Stromal cell of bone marrow (primary cell): ENCODE data around the gene BCDIN3D.

ENCODE experiments used
- DNase-seq: peaks from one replicate; pipeline ENCODE4 v3.0.0-alpha.2; 2012; ENCODE audit warnings: low read depth

The BCDIN3D gene

DNA sequence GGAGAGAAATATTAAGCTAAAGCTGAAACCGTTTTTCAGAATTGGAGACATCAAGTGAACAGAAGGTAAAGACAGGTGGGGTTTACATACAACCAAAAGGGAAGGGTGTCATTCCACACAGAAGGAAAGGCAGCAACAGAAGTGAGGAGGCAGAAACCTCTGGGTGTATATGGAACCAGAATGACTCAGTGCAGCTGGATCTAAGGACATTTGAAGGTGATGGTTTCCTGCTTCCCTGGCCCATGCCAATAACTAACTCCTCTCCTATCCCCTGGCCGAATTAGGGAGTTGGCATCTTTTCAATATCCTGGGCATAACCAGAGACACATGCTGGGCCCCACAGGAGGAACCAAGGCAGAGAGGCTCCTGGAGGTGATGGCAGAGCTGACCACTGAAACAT is 23.1 kb downstream of the BCDIN3D start:
- no peak for DNase-seq

DNA sequence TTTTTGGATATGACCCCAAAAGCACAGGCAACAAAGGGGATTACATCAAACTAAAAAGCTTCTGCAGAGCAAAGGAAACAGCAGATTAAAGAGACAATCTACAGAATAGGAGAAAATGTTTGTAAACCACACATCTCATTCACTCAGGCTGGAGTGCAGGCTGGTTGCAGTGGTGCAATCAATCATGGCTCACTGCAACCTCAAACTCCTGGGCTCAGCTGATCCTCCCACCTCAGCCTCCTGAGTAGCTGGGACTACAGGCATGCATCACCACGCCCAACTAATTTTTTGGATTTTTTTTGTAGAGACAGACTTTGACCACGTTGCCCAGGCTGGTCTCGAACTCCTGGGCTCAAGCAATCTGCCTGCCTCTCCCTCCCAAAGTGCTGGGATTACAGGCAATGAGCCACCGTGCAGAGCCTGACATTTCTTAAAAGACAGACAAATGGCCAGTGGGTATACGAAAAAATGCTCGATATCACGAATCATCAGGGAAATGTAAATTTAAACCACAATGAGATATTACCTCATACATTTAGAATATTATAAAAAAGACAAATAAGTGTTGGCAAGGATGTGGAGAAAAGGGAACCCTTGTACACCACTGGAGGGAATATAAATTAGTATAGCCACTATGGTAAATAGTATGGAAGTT is 24.5 kb downstream of the BCDIN3D start:
- no peak for DNase-seq

DNA sequence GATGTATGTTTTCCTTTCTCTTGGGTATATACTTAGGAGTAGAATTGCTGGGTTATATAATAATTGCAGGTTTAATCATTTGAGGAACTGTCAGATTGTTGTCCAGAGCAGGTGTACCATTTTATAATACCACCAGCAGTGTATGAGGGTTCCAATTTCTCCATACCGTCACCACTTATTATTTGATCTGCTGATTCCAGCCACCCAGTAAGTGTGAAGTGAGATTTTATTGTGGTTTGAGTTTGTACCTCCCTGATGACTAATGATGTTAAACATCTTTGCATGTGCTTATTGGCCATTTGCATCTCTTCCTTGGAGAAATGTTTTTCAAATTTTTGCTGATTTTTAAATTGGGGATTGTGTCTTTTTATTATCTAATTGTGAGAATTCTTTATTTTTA is 29.8 kb downstream of the BCDIN3D start:
- DNase-seq: no peak

DNA sequence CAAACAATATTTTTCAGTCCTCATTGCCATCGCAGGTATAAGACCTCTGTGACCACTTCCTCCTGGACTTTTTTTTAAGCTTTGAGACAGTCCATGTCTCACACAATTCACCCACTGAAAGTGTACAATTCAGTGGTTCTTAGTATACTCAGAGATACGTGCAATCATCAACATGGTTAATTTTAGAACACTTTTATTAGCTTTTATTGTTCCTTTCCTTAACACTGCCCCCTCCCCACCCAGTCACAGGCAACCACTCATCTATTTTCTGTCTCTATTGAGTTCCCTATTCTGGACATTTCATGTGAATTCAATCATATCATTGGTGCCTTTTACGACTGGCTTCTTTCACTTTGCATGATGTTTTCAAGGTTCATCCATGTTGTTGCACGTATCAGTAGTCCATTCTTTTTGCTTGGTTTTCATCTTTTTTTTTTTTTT is 30.9 kb downstream of the BCDIN3D start:
- no peak for DNase-seq

DNA sequence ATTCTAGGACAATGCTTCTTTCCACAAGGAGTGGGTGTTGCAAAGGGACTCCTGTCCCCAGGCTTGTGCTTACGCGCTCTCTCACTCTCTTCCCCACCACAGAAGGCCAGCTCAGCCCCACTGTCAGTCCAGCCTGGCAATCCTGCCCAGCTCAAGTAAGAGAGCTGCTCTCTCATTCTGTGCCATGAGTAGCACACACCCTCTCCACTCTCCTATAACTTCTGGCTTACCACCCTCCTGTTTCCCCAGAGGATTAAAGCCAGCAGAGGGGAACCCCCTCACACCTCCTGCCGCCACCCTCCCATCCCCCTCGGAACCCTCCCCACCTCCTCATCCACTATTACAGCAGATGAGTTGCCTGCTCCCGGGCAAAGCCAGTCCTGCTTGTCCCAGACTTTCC is 31.8 kb downstream of the BCDIN3D start:
- DNase-seq: no peak

DNA sequence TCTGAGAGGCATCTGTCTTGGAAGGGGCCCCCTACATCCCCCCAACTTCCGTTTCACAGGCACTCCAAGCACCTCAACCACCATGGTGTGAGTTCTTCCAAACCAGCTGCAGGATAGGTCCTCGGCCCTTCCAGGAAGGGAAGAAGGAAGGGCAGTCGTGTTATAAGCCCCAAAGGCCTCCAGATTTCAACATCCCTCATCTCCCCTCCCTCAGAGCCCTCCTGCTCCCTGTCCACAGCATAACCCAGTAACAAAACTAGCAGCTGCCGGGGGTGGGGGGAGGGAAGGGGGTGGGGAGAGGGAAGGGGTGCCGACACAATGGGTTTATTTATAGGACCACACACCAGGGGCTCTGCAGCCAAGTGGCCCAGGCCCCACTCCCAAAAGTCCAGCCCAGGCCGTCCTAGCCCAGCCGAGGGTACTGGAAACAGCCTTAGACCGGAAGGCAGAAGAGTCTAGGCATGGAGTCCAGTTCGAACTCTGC is 33.0 kb downstream of the BCDIN3D start:
- DNase-seq: no peak

DNA sequence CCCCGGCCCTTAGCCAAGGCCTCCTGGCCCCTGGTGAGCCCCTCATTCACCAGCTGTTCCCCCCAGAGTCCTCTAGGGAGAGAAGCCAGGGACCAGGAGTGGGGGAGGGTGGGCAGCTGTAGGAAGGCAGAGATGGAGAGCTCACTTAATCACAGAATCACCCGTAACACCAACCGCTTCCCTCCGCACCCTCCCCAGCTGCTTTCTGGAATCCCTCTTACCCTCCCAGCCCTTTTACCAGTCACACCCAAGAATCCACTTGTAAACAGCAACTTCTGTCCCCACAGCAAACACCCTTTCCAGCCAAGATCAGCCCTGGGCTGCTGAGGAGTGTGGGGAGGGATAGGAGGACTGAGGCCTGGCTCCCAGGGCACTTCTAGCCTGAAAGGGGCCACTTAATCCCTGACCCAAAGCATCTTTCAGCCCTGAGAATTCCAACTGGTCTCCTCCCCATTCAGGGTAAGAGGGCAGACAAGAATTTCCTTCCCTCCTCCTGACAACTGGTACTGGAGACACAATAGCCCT is 33.5 kb downstream of the BCDIN3D start:
- no peak for DNase-seq

DNA sequence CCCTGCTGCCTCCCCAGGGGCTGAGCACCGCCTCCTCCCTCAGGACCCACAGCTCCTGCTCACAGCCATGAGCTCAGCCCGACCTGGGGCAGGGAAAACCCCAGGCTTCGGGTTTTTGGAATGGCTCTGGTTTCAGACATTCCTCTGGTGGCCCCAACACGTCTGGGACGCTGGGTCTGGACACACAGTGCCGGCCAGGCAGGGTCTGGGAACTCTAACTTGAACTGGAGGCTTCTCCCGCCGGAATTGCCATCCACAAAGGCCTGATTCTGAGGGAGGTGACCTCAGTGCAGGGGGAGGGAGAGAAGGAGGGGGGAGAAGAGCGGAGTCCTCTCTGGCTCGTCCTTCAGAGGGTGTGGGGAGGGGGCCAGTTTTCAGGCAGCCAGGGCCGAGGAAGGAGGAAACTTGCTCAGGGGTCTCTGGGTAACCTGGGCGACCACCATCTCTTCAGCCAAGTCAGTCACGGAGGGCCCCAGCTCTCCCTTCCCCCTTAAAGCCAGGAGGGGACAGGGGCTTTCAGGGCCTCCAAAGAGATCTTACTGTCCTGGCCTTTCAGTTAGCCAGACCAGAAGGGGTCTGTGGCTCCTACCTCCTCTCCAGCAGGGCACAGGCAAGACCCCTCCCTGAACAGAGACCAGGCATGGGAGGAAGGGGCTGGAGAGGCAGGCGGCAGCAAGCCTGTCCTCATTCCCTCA is 34.1 kb downstream of the BCDIN3D start:
- no peak for DNase-seq

DNA sequence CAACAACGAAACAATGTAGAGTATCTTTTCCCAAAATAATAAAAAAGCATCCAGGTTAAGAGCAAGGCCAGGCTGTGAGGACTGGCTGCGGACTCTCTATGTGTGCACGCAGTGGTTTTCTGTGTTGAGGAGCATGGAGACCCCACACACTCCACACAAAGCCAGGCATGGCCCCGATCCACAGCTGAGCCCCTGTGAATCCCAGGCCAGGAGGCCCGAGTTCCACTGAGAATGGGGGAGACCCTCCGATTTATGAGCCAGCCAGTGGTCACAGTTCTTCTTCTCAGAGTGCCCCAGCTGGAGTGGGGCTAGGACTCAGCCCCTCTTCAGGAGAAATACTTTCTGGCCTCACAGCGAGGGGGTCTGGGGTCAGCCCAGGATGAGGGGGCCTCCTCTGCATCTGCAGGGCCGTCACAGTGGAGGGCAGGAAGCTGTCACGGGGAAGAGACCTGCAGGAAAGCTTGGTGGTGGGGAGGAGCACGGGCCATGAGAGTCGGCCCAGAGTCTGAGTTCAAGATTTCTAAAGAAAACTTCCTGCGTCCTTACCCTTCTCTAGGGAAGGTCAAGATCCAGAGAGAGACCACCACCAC is 34.8 kb downstream of the BCDIN3D start:
- DNase-seq: no peak

DNA sequence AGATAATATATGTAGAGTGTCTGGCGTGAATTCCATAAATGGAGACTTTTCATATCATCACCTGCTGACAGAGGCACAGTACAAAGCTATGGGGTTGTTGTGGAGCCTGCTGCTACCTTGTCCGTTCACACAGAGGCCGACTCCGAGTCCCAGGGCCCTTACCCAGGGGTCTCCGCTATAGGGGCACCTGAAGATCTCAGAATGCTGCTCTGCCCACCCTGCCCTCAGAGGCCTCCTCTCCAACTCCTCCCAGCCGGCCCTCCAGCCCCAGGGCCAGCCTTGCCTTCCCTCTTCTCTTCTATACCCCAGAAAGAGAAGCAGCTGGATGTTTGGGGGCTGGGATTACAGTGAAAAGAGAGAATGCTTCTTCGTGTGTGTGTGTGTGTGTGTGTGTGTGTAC is 36.0 kb downstream of the BCDIN3D start:
- no peak for DNase-seq

DNA sequence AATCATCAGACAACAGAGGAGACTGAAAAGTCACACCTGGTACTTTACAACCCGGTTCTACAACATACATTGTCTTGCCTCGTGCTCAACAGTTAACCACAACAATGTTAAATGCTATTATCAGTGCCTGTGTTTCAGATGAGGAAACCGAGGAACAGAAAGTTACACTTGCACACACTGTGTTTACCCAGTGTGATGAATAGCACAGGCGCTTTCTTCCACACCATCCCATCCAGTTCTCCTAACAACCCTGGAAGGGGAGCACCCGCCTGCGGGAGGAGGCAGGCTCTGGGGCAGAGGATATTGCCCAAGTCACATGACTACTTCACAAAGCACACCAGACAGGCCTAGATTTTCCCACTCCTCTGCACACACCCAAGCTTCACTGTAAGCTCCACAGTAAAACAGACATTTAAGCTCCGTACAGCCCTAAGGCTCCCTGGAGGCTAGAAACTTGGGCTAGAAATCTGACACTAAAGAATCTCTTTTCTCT is 36.5 kb downstream of the BCDIN3D start:
- DNase-seq: no peak

DNA sequence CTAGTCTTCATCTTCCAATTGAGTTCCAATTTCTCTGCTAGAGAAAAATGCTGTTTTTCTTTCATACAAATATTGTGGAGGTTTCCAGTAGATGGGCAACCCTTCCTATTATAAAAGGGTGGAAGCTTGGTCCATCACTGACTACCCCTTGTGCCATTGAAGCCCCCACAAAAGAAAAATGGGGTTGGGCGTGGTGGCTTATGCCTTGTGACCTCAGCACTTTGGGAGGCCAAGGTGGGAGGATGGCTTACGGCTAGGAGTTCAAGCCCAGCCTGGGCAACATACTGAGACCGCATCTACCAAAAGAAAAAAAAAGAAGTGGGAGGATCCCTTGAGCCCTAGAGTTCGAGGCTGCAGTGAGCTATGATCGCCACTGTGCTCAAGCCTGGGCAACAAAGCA is 37.5 kb downstream of the BCDIN3D start:
- DNase-seq: no peak

DNA sequence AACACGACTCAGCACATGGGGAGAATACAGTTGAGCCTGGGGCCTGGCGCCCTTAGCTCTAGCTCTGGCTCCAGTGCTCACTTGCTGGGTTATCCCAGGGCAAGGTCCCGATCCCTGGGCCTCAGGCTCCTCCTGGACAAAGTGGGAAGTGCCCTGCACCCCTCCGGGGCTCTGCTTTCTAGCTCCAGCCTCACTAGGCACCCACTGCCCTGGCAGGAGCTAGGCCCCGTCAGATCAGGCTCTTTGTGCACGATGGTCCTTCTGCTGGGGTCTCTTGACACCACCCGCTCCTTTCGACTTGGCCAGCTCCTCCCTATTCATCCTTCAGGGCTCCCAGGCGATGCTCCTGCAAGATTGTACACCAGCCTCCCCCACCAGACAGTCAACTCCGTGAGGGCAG is 38.1 kb downstream of the BCDIN3D start:
- DNase-seq: no peak

DNA sequence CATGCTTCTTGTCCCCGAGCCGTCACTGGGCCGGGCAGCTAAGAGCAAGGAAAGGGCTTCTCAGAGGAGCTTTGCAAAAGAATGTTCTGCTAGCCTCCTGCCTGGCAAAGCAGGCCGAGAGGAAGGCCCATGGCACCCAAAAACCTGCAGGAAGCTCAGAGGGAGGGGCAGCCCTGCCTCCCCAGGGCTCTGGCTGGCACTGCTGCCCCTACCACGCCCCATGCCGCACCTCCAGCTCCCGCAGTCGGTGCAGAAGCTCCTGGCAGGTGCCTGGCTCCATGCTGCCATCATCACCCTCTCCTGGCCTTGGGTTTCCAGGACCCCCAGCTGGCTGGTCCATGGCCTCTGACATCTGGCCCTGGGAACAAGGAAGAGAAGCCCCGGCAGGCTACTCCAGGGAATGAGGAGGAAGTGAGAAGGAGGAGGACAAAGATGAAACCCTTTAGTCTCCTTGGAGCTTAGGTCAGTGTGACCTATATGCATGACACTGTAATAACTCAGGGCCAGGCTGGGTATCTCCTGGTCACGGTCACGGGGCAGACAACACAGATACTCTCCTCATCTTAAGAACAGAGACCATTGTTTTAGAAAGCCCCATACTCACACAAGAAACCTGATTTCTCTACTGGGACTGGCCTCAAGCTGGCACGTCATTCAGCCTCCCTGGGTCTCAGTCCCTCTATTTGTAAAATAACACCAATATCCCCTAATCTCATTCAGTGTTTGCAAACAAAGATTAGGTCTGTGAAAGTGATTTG is 39.0 kb downstream of the BCDIN3D start:
- no peak for DNase-seq

DNA sequence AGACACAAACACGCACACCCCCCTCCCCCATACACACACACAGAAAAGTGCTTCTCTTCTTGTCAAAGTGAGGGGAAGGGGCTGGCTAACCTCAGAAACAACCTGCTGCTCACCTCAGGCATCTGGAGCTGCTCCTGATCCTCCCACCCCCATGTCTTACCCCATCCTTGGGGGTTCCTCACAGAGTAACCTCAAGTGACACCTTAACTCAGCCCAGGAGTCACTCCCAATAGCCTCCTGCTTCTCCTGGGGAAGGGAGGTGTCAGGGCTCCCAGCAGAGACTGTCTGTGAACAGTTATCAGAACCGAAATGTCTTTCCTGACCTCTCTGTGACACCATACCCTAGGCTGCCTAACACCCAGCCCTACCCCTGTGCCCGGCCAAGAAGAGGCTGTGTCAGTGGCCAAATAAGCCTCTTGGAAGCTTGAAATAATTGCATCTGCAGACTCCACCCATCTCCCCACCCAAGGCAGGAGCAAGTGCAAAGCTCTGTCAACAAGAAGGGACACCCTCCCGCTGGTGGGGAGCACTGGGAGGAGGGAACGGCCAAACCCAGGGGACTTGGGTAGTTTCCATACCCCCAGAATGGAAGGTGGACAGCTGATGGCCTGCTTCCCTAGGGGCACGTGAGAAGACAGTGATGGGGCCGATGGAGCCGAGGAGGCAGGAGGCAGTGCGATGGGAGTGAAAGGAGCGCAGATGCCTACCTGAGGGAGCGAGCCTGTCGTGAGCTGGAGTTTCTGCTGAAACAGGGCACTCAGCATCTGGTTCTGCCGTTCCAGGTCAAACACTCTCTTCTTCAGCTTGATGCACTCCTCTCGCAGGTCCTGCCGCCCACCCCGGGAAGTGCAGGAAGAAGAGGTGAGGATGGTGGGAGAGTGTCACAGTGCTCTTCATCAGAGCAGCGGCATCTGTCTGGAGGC is 41.5 kb downstream of the BCDIN3D start:
- DNase-seq: no peak

DNA sequence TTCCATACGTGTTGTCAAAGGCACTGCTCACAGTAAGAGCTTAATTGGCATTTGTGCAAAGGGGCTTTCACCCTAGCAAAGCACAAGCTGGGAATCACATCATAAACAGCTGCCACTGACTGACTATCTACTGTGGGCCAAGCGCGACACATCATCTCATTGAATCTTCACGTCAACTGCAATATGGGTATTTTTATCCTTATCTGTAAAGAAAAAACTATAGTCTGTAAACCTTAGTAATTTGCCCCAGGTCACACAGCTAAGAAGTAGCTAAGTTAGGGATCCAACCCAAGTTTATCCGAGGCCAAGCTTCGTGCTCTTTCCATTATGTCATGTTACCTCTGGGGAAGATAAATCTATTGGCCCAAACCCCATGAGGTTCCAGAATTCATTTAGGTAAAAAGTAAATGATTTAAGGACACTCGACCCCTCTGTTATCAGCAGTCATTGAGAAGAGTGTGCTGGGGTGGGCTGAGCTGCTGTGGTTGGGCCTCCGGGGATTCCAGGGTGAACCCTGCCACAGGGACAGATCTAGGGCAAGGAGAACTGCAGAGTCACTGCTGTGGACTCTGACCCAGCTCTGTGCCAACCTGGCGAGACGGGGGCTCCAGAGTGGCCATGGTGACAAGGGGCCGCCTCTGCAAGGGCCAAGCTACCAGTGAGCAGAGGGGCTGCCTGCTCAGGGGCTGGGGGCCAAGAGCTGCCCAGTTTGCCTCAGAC is 42.3 kb downstream of the BCDIN3D start:
- DNase-seq: no peak

DNA sequence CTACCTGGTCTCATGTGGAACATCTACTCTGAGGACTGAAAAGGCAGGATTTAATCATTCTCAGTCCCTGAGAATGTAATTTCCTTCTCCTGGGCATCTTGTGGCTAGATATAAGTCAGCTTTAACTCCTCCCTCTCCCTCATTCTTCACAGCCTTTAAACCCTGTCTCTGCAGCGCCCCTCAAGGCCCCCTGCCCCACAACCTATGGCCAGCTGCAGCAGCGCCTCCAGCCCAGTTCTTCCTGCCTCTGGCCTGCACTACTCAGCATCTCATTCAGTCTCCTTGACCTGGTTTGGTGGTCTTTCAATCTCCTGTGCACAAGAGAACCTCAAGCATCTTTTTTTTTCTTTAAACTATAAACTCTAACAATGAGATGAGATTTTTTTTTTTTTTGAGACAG is 44.0 kb downstream of the BCDIN3D start:
- DNase-seq: no peak

DNA sequence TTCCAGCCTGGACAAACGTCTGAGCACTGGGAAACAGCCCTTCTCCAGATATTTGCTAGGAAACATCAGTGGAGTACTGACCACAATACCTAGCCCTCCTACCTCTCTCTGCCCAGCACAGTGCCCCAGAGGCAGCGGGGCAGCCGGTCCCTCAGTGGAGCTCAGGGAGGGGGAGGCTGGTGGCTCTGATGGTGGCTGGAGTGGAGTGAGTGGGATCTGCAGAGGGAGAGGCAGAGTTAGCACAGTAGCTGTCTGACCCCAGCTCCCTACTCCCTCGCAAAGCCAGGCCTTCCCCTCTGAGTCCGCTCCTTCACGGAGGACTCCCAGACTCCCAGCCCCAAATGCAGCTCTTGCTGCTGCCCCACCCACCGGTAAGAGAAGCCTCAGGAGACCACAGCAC is 44.7 kb downstream of the BCDIN3D start:
- no peak for DNase-seq

DNA sequence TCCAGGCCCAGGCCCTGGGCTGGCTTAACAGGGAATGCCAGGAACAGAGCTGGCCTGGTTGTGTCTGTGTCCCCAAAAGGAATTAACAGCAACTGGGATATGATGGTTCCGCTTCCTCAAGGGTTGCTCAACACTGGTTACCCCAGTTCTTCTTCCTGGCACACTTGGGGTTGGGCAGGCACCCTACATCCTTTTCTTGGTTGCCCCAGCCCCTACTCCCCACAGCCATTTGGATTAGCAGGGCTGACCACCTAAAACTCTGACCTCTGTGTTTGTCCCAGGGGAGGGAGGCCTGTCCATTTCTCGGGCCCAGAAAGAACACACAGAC is 45.5 kb downstream of the BCDIN3D start:
- DNase-seq: no peak

DNA sequence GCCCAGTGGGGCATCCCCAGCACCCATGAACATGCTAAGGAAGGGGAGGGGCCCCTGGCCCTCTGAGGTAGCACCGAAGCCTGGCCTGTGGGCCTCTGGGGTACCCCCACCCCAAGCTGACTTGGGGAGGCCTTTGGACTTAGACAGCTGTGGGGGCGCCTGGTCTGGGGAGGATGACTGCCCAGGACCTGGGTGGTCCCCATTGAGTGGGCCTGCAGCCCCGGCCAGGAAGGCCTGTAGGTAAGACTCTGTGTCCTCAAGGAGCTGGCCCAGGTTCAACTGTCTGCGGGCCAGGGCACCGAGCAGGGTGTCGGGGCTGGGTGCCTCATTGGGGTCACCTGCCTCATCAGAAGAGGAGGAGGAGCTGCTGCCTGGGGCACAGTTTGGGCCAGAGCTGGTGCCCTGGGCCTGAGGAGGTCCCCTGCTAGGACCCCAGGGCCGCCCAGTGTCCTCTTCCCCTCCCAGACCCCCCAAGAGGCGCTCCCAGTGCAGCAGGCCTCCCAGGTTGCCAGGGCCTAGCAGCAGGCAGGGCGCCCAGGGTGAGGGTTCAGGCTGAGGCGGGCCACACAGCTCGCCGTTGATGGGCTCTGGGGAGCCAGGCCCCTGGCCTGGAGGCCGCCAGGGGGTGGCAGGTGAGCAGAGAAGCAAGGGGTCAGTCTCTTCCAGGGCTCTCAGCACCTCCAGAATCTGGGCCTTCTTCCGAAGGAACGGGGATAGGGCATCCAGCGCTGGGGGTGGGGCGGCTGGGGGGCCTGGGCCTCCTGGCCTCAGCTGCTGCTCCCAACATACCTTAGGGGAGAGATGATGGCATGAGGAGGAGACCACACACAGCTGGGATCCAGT is 46.1 kb downstream of the BCDIN3D start:
- DNase-seq: no peak
